ENCODE measurements around the gene DIPK1C.

Gene DIPK1C

DNA sequence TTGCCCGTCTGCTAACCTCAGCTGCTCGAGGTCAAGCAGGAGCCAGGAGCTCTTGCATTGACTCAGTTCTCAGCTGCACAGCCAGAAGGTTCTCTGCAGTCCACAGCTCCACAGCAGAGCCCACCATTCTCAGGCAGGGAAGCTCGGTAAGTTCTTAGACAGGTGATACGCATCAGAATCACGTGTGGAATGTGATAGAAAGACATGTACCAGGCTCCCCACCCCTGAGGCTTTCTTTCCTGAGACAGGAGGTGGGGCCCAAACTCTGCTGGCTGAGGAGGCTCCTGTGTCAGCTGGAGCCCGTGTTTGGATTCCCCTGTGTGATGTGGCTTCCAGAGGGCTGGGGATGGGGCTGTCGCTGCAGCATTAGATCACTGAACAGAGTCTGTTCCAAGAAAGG, 28.0 kb downstream of the DIPK1C start:
- Histone ChIP-seq H3K4me1 (ENCODE audit: control insufficient read depth, insufficient read depth, low read length) (no peaks in the 10 kb centered on the region), H3K36me3 (ENCODE audit: control insufficient read depth, insufficient read depth, low read length) (no peaks in the 10 kb centered on the region), H3K27me3 (ENCODE audit: control insufficient read depth, insufficient read depth, low read length) (no peaks in the 10 kb centered on the region), H3K9ac (ENCODE audit: low read depth, low read length) (no peak overlapping the region), H3K4me3 (ENCODE audit: low read depth, low read length) (no peak overlapping the region), H3K9me3 (ENCODE audit: control insufficient read depth, insufficient read depth, low read length) (peaks cover 4% of the 10 kb centered on the region)

DNA sequence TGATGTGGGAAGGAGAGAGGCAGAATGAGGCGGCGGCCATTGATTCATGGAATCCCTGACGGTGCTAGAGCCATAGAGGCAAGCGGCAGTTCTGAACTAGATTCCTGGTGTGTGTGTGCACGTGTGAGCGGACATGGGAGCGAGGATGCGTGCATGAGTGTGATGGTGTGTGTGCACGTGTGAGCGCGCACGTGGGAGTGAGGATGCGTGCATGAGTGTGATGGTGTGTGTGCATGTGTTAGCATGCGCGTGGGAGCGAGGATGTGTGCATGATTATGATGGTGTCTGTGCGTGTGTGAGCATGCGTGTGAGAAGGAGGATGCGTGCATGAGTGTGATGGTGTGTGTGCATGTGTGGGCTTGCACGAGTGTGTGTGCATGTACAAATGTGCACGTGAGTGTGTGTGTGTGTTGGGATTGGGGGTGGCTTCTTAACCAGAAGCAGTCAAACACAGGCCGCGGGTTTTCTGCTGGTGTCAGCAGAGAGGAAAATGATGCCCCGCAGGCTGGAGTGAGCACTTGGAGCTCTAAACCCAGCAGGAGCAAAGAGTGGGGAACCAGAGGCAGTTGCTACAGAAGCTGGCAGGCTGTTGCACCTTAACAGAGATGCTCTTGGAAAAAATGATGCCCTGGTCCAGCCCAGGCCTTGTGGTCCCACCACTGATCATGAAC, 29.5 kb downstream of the DIPK1C start:
- Histone ChIP-seq H3K4me3 (ENCODE audit: low read depth, low read length) (no peak overlapping the region), H3K9me3 (ENCODE audit: control insufficient read depth, insufficient read depth, low read length) (peaks cover 4% of the 10 kb centered on the region), H3K4me1 (ENCODE audit: control insufficient read depth, insufficient read depth, low read length) (no peaks in the 10 kb centered on the region), H3K27me3 (ENCODE audit: control insufficient read depth, insufficient read depth, low read length) (no peaks in the 10 kb centered on the region), H3K36me3 (ENCODE audit: control insufficient read depth, insufficient read depth, low read length) (no peaks in the 10 kb centered on the region), H3K9ac (ENCODE audit: low read depth, low read length) (no peak overlapping the region)

DNA sequence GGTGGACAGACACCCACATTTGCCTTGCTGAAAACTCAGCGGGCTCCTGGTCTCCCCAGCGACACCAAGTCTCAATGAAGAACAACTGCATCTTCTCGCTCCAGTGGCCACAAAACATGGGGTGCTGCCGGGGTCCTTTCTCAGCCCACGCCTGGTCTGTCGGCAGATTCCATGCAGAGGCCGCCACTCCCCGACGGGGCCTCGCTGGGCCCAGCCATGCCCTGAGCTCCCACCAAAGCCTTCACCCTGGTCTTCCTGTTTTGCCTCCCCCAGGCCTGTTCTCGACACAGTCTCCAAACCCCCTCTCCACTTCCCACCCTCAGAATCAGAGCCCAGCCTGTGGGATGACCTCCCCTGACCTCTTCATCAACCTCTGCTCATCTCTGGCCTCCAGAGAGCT, 31.2 kb downstream of the DIPK1C start:
- Histone ChIP-seq H3K9ac (ENCODE audit: low read depth, low read length) (no peak overlapping the region), H3K36me3 (ENCODE audit: control insufficient read depth, insufficient read depth, low read length) (no peaks in the 10 kb centered on the region), H3K4me1 (ENCODE audit: control insufficient read depth, insufficient read depth, low read length) (no peaks in the 10 kb centered on the region), H3K4me3 (ENCODE audit: low read depth, low read length) (no peak overlapping the region), H3K27me3 (ENCODE audit: control insufficient read depth, insufficient read depth, low read length) (no peaks in the 10 kb centered on the region), H3K9me3 (ENCODE audit: control insufficient read depth, insufficient read depth, low read length) (peaks cover 4% of the 10 kb centered on the region)

DNA sequence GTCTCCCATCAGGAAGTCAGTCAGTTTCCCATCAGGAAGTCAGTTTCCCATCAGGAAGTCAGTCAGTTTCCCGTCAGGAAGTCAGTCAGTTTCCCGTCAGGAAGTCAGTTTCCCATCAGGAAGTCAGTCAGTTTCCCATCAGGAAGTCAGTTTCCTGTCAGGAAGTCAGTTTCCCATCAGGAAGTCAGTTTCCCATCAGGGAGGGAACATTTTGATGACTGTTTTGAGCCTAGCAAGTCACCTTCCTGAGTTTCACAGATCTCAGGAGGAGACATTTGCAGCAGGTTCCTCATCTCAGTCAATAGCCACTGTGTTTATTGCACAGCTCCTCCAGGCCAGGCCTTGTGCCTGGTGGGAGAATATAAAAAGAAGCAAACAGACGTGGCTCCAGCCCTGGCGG, 31.9 kb downstream of the DIPK1C start:
- Histone ChIP-seq H3K27me3 (ENCODE audit: control insufficient read depth, insufficient read depth, low read length) (no peaks in the 10 kb centered on the region), H3K4me1 (ENCODE audit: control insufficient read depth, insufficient read depth, low read length) (no peaks in the 10 kb centered on the region), H3K9ac (ENCODE audit: low read depth, low read length) (no peak overlapping the region), H3K9me3 (ENCODE audit: control insufficient read depth, insufficient read depth, low read length) (peaks cover 4% of the 10 kb centered on the region), H3K36me3 (ENCODE audit: control insufficient read depth, insufficient read depth, low read length) (no peaks in the 10 kb centered on the region), H3K4me3 (ENCODE audit: low read depth, low read length) (no peak overlapping the region)

DNA sequence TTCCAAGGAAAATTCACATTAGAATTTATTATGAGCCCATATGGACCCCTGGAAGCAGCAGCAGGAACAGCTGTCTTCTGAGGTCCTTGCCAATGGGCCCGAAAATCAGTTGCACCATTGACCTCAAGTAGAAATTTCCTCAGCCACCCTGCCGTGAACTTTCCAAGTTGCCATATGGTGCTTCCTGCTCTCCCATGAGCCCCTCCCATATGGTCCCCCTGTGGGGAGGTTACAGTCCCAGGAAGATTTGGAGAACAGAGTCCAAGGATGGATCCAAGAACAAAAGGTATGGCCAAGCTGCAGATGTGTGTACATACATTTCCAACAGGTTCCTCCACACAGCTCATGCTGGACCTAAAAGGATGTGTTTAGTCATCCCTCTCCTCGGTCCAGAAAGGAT, 34.6 kb downstream of the DIPK1C start:
- Histone ChIP-seq H3K4me3 (ENCODE audit: low read depth, low read length) (no peak overlapping the region), H3K9me3 (ENCODE audit: control insufficient read depth, insufficient read depth, low read length) (peaks cover 4% of the 10 kb centered on the region), H3K9ac (ENCODE audit: low read depth, low read length) (no peak overlapping the region), H3K36me3 (ENCODE audit: control insufficient read depth, insufficient read depth, low read length) (no peaks in the 10 kb centered on the region), H3K4me1 (ENCODE audit: control insufficient read depth, insufficient read depth, low read length) (no peaks in the 10 kb centered on the region), H3K27me3 (ENCODE audit: control insufficient read depth, insufficient read depth, low read length) (no peaks in the 10 kb centered on the region)

DNA sequence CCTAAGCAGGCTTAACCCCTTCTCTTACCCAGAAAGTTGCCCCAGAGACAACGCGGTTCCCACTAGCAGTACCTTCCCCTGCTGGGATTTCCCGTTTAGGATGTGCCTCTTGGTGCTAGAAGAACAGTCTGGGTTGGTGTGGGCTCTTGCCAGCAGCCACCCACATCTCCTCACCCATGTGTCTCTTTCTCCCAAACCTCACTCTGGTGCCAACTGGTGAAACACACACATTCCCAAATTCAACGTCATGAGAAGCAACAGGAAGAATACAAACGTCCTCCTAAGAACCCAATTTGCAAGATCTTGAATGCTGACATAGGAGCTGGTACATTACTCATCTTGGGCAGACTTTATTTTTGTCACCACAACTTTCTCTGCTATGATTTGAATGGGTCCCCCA, 36.2 kb downstream of the DIPK1C start:
- H3K9me3 ChIP-seq (ENCODE audit: control insufficient read depth, insufficient read depth, low read length): peaks cover 4% of the 10 kb centered on the region
- no peak overlapping the region for H3K9ac ChIP-seq (ENCODE audit: low read depth, low read length)
- H3K4me3 ChIP-seq (ENCODE audit: low read depth, low read length): no peak overlapping the region
- H3K27me3 ChIP-seq (ENCODE audit: control insufficient read depth, insufficient read depth, low read length): no peaks in the 10 kb centered on the region
- H3K36me3 ChIP-seq (ENCODE audit: control insufficient read depth, insufficient read depth, low read length): no peaks in the 10 kb centered on the region
- no peaks in the 10 kb centered on the region for H3K4me1 ChIP-seq (ENCODE audit: control insufficient read depth, insufficient read depth, low read length)

DNA sequence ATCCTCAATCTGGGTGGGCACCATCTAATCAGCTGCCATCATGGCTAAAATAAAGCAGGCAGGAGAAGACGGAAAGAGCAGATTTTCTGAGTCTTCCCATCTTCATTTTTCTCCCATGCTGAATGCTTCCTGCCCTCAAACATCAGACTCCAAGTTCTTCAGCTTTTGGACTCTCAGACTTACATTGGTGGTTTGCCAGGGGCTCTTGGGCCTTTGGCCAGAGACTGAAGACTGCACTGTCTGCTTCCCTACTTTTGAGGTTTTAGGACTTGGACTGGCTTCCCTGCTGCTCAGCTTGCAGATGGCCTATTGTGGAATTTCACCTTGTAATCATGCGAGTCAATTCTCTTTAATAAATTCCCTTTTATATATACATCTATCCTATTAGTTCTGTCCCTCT, 36.6 kb downstream of the DIPK1C start:
- H3K4me3 ChIP-seq (ENCODE audit: low read depth, low read length): no peak overlapping the region
- peaks cover 2% of the 10 kb centered on the region for H3K9me3 ChIP-seq (ENCODE audit: control insufficient read depth, insufficient read depth, low read length)
- H3K27me3 ChIP-seq (ENCODE audit: control insufficient read depth, insufficient read depth, low read length): no peaks in the 10 kb centered on the region
- H3K9ac ChIP-seq (ENCODE audit: low read depth, low read length): no peak overlapping the region
- H3K36me3 ChIP-seq (ENCODE audit: control insufficient read depth, insufficient read depth, low read length): no peaks in the 10 kb centered on the region
- H3K4me1 ChIP-seq (ENCODE audit: control insufficient read depth, insufficient read depth, low read length): no peaks in the 10 kb centered on the region

DNA sequence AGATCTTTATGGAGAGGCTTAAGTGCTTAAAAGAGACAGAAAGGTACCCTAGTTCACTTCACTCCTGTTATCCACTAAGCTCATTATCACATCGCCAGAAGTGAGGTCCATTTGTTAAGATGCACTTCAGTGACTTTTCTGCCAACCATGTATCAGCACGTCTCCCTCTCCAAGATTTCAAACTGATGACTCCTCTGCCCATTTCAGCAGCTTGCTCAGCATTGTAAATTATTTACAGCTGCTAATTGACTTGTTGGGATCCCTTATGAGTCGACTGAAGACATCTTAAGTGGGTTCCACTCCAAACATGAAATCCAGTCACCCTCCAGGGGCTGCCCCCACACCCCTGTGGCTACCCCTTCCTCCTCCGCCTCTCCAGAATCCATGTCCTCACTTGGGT, 37.3 kb downstream of the DIPK1C start:
- Histone ChIP-seq H3K36me3 (ENCODE audit: control insufficient read depth, insufficient read depth, low read length) (no peaks in the 10 kb centered on the region), H3K9ac (ENCODE audit: low read depth, low read length) (no peak overlapping the region), H3K4me3 (ENCODE audit: low read depth, low read length) (no peak overlapping the region), H3K4me1 (ENCODE audit: control insufficient read depth, insufficient read depth, low read length) (no peaks in the 10 kb centered on the region), H3K9me3 (ENCODE audit: control insufficient read depth, insufficient read depth, low read length) (no peaks in the 10 kb centered on the region), H3K27me3 (ENCODE audit: control insufficient read depth, insufficient read depth, low read length) (no peaks in the 10 kb centered on the region)

DNA sequence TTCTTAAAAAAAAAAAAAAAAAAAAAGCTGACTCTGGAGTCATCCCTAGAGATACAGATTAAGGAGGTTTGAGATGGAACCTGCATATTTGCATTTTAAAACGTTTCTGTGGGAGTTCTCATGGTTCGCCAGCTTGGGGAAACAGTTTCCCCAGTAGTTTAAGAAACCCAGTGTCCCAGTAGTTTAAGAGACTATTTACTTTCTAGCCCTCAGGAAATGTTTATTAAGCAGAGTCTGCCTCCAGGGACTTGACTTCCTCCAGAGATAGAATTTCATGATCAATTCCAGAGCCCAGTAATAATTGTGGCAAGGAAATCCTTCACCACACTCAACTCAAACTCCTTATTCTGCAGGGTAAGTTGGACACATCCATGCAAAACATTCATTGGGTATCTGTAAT, 39.1 kb downstream of the DIPK1C start:
- Histone ChIP-seq H3K27me3 (ENCODE audit: control insufficient read depth, insufficient read depth, low read length) (no peaks in the 10 kb centered on the region), H3K9me3 (ENCODE audit: control insufficient read depth, insufficient read depth, low read length) (no peaks in the 10 kb centered on the region), H3K9ac (ENCODE audit: low read depth, low read length) (no peak overlapping the region), H3K4me1 (ENCODE audit: control insufficient read depth, insufficient read depth, low read length) (no peaks in the 10 kb centered on the region), H3K4me3 (ENCODE audit: low read depth, low read length) (no peak overlapping the region), H3K36me3 (ENCODE audit: control insufficient read depth, insufficient read depth, low read length) (no peaks in the 10 kb centered on the region)

DNA sequence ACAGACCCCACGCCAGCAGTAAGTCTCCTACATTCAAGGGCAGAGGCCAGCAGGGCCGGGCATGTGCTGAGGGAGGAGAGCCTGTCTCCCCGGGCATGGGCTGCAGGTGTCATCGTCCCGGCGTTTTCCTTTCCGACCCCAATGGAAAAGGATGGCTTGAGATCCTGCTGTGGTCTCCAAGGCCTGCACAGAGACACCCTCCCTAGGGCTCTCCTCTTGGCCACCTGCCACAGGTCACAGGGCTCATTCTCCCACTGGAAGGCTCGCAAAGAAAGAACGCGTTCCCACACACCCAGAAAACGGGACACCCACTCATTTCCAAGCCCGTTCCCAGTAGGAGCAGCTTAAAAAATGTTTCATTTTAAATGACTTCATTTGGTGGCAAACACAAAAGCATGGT, 41.0 kb downstream of the DIPK1C start:
- Histone ChIP-seq H3K9me3 (ENCODE audit: control insufficient read depth, insufficient read depth, low read length) (no peaks in the 10 kb centered on the region), H3K36me3 (ENCODE audit: control insufficient read depth, insufficient read depth, low read length) (no peaks in the 10 kb centered on the region), H3K9ac (ENCODE audit: low read depth, low read length) (no peak overlapping the region), H3K27me3 (ENCODE audit: control insufficient read depth, insufficient read depth, low read length) (no peaks in the 10 kb centered on the region), H3K4me3 (ENCODE audit: low read depth, low read length) (no peak overlapping the region), H3K4me1 (ENCODE audit: control insufficient read depth, insufficient read depth, low read length) (peaks cover 6% of the 10 kb centered on the region)

DNA sequence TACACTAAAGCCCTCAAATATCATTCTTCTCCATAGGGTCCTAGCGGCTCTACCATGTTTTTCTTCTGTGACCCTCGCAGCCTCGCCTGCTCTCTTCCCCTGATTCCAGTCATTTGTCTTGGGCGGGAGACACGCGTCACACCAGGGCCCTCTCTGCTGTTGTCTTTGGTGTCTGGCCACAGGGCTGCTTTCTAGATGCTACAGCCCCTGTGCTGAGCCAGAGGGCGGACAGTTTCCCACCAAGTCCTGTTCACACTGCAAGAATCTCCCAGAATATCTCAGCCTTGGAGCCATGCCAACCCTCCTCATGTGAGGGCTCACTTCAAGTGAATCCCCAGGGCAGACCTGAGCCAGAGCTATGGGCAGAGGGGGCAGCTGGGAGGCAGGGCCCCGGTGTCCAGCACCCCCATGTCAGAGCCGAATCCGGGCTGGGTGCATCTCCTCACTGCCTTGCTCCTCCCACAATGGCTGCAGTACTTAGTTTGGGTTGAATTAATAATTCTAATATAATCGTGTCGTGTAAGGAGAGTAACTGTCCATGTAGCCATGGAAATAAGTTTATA, 42.1 kb downstream of the DIPK1C start:
- Histone ChIP-seq H3K27me3 (ENCODE audit: control insufficient read depth, insufficient read depth, low read length) (no peaks in the 10 kb centered on the region), H3K4me1 (ENCODE audit: control insufficient read depth, insufficient read depth, low read length) (peaks cover 6% of the 10 kb centered on the region), H3K36me3 (ENCODE audit: control insufficient read depth, insufficient read depth, low read length) (no peaks in the 10 kb centered on the region), H3K9ac (ENCODE audit: low read depth, low read length) (no peak overlapping the region), H3K9me3 (ENCODE audit: control insufficient read depth, insufficient read depth, low read length) (no peaks in the 10 kb centered on the region), H3K4me3 (ENCODE audit: low read depth, low read length) (no peak overlapping the region)

DNA sequence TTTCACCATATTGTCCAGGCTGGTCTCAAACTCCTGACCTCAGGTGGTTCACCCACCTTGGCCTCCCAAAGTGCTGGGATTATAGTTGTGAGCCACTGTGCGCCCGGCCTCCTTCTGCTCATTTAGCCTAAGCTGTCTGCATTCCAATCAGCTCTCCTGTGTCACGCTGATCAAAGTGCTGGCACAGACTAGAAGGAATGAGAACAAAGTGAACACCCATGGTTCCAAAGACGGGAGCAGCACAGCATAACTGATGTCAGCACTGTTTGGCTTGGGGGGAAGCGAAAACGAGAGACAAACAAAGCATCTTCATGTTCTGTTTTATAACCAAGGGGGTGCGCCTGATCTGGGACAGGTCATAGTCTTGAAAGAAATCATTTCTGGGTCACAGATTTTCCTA, 43.3 kb downstream of the DIPK1C start:
- no peaks in the 10 kb centered on the region for H3K36me3 ChIP-seq (ENCODE audit: control insufficient read depth, insufficient read depth, low read length)
- H3K4me1 ChIP-seq (ENCODE audit: control insufficient read depth, insufficient read depth, low read length): peaks cover 6% of the 10 kb centered on the region
- H3K27me3 ChIP-seq (ENCODE audit: control insufficient read depth, insufficient read depth, low read length): no peaks in the 10 kb centered on the region
- no peak overlapping the region for H3K9ac ChIP-seq (ENCODE audit: low read depth, low read length)
- no peak overlapping the region for H3K4me3 ChIP-seq (ENCODE audit: low read depth, low read length)
- no peaks in the 10 kb centered on the region for H3K9me3 ChIP-seq (ENCODE audit: control insufficient read depth, insufficient read depth, low read length)

All from iPS-15b (cell line).